ENCODE results near the gene AMIGO3. TPM values are rescaled to one million over a fixed set of nuclear protein-coding genes. Genes with fewer than 3 reads are reported as not detected.
"Not testable (repeated sequence)": the region's sequence is repeated elsewhere in the genome, so short reads cannot be mapped to it uniquely, and the experiment has no call there.

Gene AMIGO3
- total RNA-seq, 4 donors from 2014 or later, result 1.3 to 2.2 TPM; not detected in 2

GRCh38 chr3:49700014-49700413, 19.5 kb downstream of the AMIGO3 start:
- no peak for DNase-seq
- Histone ChIP-seq H3K4me3 (no peak overlapping the region), H3K9me3 (no peaks in the 10 kb centered on the region), H3K36me3 (peaks cover 7 to 83% (median 8%) of the 10 kb centered on the region in 3 donors), H3K27me3 (no peaks in the 10 kb centered on the region), H3K4me1 (peaks cover 0 to 5% (median 0%) of the 10 kb centered on the region in 3 donors), H3K27ac (no peak overlapping the region)
- WGBS, 2 donors, result 80% methylated on average over 1 of the region's 8 CpGs; no CpG with 5 or more reads in 1 of the 2 donors
- no peak for TF ChIP-seq POLR2A (IDR thresholded peaks at IDR 0.05)
- TF ChIP-seq CTCF (IDR thresholded peaks at IDR 0.05), result no peak
- intact Hi-C loops (cut with DNase I), result loop anchor here (10.0 kb wide), 1 partner anchor 145 kb away; no protein-coding TSS in a partner anchor

- TF ChIP-seq CTCF (IDR thresholded peaks at IDR 0.05) (no peak), POLR2A (IDR thresholded peaks at IDR 0.05) (no peak)
- intact Hi-C loops (cut with DNase I), result no loop called here
- Histone ChIP-seq H3K4me3 (no peak overlapping the region), H3K27me3 (no peaks in the 10 kb centered on the region), H3K4me1 (peaks cover 0 to 5% (median 0%) of the 10 kb centered on the region in 3 donors), H3K27ac (no peak overlapping the region), H3K9me3 (no peaks in the 10 kb centered on the region), H3K36me3 (peaks cover 3 to 80% (median 4%) of the 10 kb centered on the region in 3 donors)
- DNase-seq, result no peak
- 76 to 85% methylated on average over 5 to 8 of the region's 16 CpGs for WGBS, 2 donors
These were observed 20.1 kb downstream of the AMIGO3 start for GRCh38 chr3:49699281-49699979.

GRCh38 chr3:49695350-49696015, 24.0 kb downstream of the AMIGO3 start:
- H3K4me3 ChIP-seq; H3K9me3 ChIP-seq; intact Hi-C loops (cut with DNase I); H3K27ac ChIP-seq; DNase-seq; H3K27me3 ChIP-seq: not testable (repeated sequence)
- H3K36me3 ChIP-seq, result peaks cover 0 to 43% (median 3%) of the 10 kb centered on the region in 3 donors
- peaks cover 11 to 17% (median 12%) of the 10 kb centered on the region in 3 donors for H3K4me1 ChIP-seq
- WGBS, 2 donors, result no CpG with 5 or more reads among the region's 4 CpGs

GRCh38 chr3:49694409-49695070, 24.9 kb downstream of the AMIGO3 start:
- H3K9me3 ChIP-seq; H3K4me3 ChIP-seq; H3K27me3 ChIP-seq; intact Hi-C loops (cut with DNase I); H3K27ac ChIP-seq; DNase-seq: not testable (repeated sequence)
- peaks cover 0 to 34% (median 0%) of the 10 kb centered on the region in 3 donors for H3K36me3 ChIP-seq
- peaks cover 16 to 26% (median 16%) of the 10 kb centered on the region in 3 donors for H3K4me1 ChIP-seq
- WGBS, 2 donors, result 67 to 75% methylated on average over 3 of the region's 6 CpGs

- peaks cover 0 to 14% (median 0%) of the 10 kb centered on the region in 4 donors for H3K27me3 ChIP-seq
- H3K4me3 ChIP-seq; H3K27ac ChIP-seq; intact Hi-C loops (cut with DNase I); H3K36me3 ChIP-seq; H3K9me3 ChIP-seq; DNase-seq: not testable (repeated sequence)
- 74 to 83% methylated on average over 3 of the region's 3 CpGs for WGBS, 2 donors
- H3K4me1 ChIP-seq, result peaks cover 27 to 45% (median 29%) of the 10 kb centered on the region in 3 donors
These were observed 28.0 kb downstream of the AMIGO3 start for GRCh38 chr3:49691481-49691880.

GRCh38 chr3:49690856-49691255, 28.6 kb downstream of the AMIGO3 start:
- intact Hi-C loops (cut with DNase I); H3K9me3 ChIP-seq; H3K36me3 ChIP-seq; DNase-seq; H3K4me3 ChIP-seq; H3K27ac ChIP-seq: not testable (repeated sequence)
- H3K27me3 ChIP-seq, result peaks cover 0 to 17% (median 0%) of the 10 kb centered on the region in 4 donors
- peaks cover 27 to 51% (median 29%) of the 10 kb centered on the region in 3 donors for H3K4me1 ChIP-seq
- WGBS, 2 donors, result 80 to 90% methylated on average over 1 to 2 of the region's 3 CpGs

- peaks cover 0 to 17% (median 0%) of the 10 kb centered on the region in 4 donors for H3K27me3 ChIP-seq
- DNase-seq; H3K9me3 ChIP-seq; H3K36me3 ChIP-seq; intact Hi-C loops (cut with DNase I): not testable (repeated sequence)
- peak overlapping the region; percentile 93 to 100 (median 96) for H3K4me3 ChIP-seq
- H3K4me1 ChIP-seq, result peaks cover 27 to 55% (median 29%) of the 10 kb centered on the region in 3 donors
- 14 to 15% methylated on average over 9 to 11 of the region's 16 CpGs for WGBS, 2 donors
- peak overlapping the region; percentile 85 to 89 (median 88) for H3K27ac ChIP-seq
These were observed 29.4 kb downstream of the AMIGO3 start for GRCh38 chr3:49689908-49690624.
